H1 (cell line): Measurements from ENCODE around the gene BMPR1A. TPM values are rescaled to one million over a fixed set of nuclear protein-coding genes. Genes with fewer than 3 reads are reported as not detected.

Experiments
- CTCF ChIA-PET: fragments of 300-600 bp; sonication (Branson Sonifier 250); formaldehyde crosslinking; loops from one replicate; lab custom pipeline; 2021; ENCODE audit not compliant: partially characterized antibody; lab: Charles Lee
- POLR2A ChIA-PET: fragments of 300-600 bp; sonication (Branson Sonifier 250); formaldehyde crosslinking; loops from one replicate; lab custom pipeline; 2021; ENCODE audit warnings: inconsistent platforms; ENCODE audit not compliant: partially characterized antibody; lab: Charles Lee
- DNase-seq, 2 experiments: peaks; one replicate each; pipeline versions ENCODE4 v3.0.0 to v3.0.0-alpha.2; 2010 to 2022; ENCODE audit warnings: low spot score in 2 of 2, low read depth in 1 of 2, mixed read lengths in 1 of 2
- FAIRE-seq: peaks from 2 replicates; lab custom pipeline; 2011; peaks lifted over from hg19 to GRCh38; lab: Jason Lieb, UNC
- H2AFZ ChIP-seq: 2 replicates; pipeline ENCODE4 v1.8.1; 2012; ENCODE audit warnings: low read length, inconsistent platforms
- H2AK5ac ChIP-seq: 2 replicates; pipeline ENCODE4 v1.6.1; 2013; ENCODE audit warnings: low read depth, low read length
- H2BK120ac ChIP-seq: replicated peaks from 2 replicates; pipeline ENCODE3; 2013; ENCODE audit warnings: low read depth, low read length, inconsistent platforms
- H2BK12ac ChIP-seq: 2 replicates; pipeline ENCODE4 v1.6.1; 2013; ENCODE audit warnings: low read depth, low read length
- H2BK15ac ChIP-seq: 2 replicates; pipeline ENCODE4 v1.6.1; 2013; ENCODE audit warnings: low read length
- H2BK20ac ChIP-seq: 2 replicates; pipeline ENCODE4 v1.6.1; 2013; ENCODE audit warnings: low read length
- H2BK5ac ChIP-seq: 2 replicates; pipeline ENCODE4 v1.6.1; 2013; ENCODE audit warnings: low read depth, low read length
- H3K14ac ChIP-seq: 2 replicates; pipeline ENCODE4 v1.6.1; 2013; ENCODE audit warnings: inconsistent platforms; ENCODE audit not compliant: insufficient read length
- H3K18ac ChIP-seq: 2 replicates; pipeline ENCODE4 v1.6.1; 2013; ENCODE audit warnings: low read length; ENCODE audit errors: extremely low read depth
- H3K23ac ChIP-seq: 2 replicates; pipeline ENCODE4 v1.6.1; 2013; ENCODE audit warnings: inconsistent platforms; ENCODE audit not compliant: insufficient read length
- H3K23me2 ChIP-seq: 2 replicates; pipeline ENCODE4 v1.6.1; 2013; ENCODE audit warnings: low read depth, low read length
- H3K27ac ChIP-seq: 2 replicates; pipeline ENCODE4 v1.6.1; 2011; ENCODE audit warnings: low read depth, low read length, inconsistent platforms
- H3K27me3 ChIP-seq, 4 experiments: replicated peaks in 1 of 4; 1 replicate in 1 of 4; 2 replicates in 3 of 4; pipeline versions ENCODE4 v1.6.1 to v1.8.1; 2011 to 2013; ENCODE audit warnings: low read length in 3 of 4, mild to moderate bottlenecking in 3 of 4, inconsistent platforms in 2 of 4, mixed read lengths in 2 of 4, moderate library complexity in 1 of 4; ENCODE audit not compliant: control insufficient read depth in 3 of 4, insufficient read depth in 3 of 4; ENCODE audit errors: extremely low read depth in 1 of 4
- H3K36me3 ChIP-seq, 4 experiments: 2 replicates each; pipeline versions ENCODE4 v1.6.1 to v1.8.1; 2011 to 2013; ENCODE audit warnings: mild to moderate bottlenecking in 4 of 4, low read length in 3 of 4, moderate library complexity in 2 of 4, control low read depth in 1 of 4, inconsistent platforms in 1 of 4; ENCODE audit not compliant: insufficient read depth in 4 of 4, control insufficient read depth in 2 of 4
- H3K4ac ChIP-seq: replicated peaks from 2 replicates; pipeline ENCODE3; 2013; ENCODE audit warnings: low read length, low read depth, mixed read lengths, inconsistent platforms; ENCODE audit not compliant: insufficient read length
- H3K4me1 ChIP-seq, 4 experiments: replicated peaks in 1 of 4; 1 replicate in 1 of 4; 2 replicates in 3 of 4; pipeline versions ENCODE4 v1.6.1 to v1.8.1; 2011 to 2013; ENCODE audit warnings: low read length in 3 of 4, inconsistent platforms in 2 of 4, mixed read lengths in 1 of 4; ENCODE audit not compliant: insufficient read depth in 4 of 4, control insufficient read depth in 3 of 4
- H3K4me2 ChIP-seq, 2 experiments: 2 replicates each; pipeline versions ENCODE4 v1.6.1 to v1.8.1; 2011 to 2013; ENCODE audit warnings: low read depth in 2 of 2, low read length in 2 of 2, control low read depth in 1 of 2, inconsistent platforms in 1 of 2, mild to moderate bottlenecking in 1 of 2; ENCODE audit not compliant: insufficient read depth in 1 of 2
- H3K4me3 ChIP-seq, 4 experiments: fragments of 200-600, 300-600 bp in 1 of 4; sonication (generic), shearing (Covaris generic), sonication (Bioruptor Twin) in 1 of 4; 2 replicates each; pipeline versions ENCODE4 v1.5.1 to v1.8.1; 2011 to 2016; ENCODE audit warnings: low read length in 4 of 4, low read depth in 3 of 4, control low read depth in 2 of 4, inconsistent platforms in 2 of 4, mild to moderate bottlenecking in 2 of 4, mixed read lengths in 1 of 4, moderate library complexity in 1 of 4; ENCODE audit not compliant: insufficient read depth in 2 of 4; ENCODE audit errors: extremely low read depth in 1 of 4
- H3K56ac ChIP-seq: replicated peaks from 2 replicates; pipeline ENCODE3; 2013; ENCODE audit warnings: low read depth, mild to moderate bottlenecking, mixed read lengths, low read length, inconsistent platforms; ENCODE audit not compliant: insufficient read length
- H3K79me1 ChIP-seq: 2 replicates; pipeline ENCODE4 v1.6.1; 2013; ENCODE audit warnings: low read depth, low read length, control low read depth
- H3K79me2 ChIP-seq, 2 experiments: 2 replicates each; pipeline versions ENCODE4 v1.6.1 to v1.8.1; 2012 to 2013; ENCODE audit warnings: low read length in 2 of 2, mild to moderate bottlenecking in 2 of 2, inconsistent platforms in 1 of 2; ENCODE audit not compliant: insufficient read depth in 2 of 2, control insufficient read depth in 1 of 2
- H3K9ac ChIP-seq, 4 experiments: replicated peaks in 1 of 4; 1 replicate in 1 of 4; 2 replicates in 3 of 4; pipeline versions ENCODE4 v1.6.1 to v1.8.1; 2011 to 2013; ENCODE audit warnings: low read depth in 3 of 4, low read length in 3 of 4, control low read depth in 2 of 4, mild to moderate bottlenecking in 2 of 4, moderate library complexity in 2 of 4, inconsistent platforms in 1 of 4; ENCODE audit errors: extremely low read depth in 1 of 4
- H3K9me3 ChIP-seq, 2 experiments: 2 replicates each; pipeline versions ENCODE4 v1.6.1 to v1.8.1; 2012 to 2013; ENCODE audit warnings: mild to moderate bottlenecking in 2 of 2, moderate library complexity in 2 of 2, control low read depth in 1 of 2, inconsistent platforms in 1 of 2, low read depth in 1 of 2, low read length in 1 of 2, mixed read lengths in 1 of 2; ENCODE audit not compliant: insufficient read depth in 2 of 2
- H4K20me1 ChIP-seq, 2 experiments: replicated peaks in 1 of 2; 2 replicates each; pipeline versions ENCODE3 to v1.8.1; 2011 to 2013; ENCODE audit warnings: inconsistent platforms in 2 of 2, low read length in 2 of 2, mild to moderate bottlenecking in 1 of 2; ENCODE audit not compliant: insufficient read depth in 2 of 2, control insufficient read depth in 1 of 2
- H4K5ac ChIP-seq: 2 replicates; pipeline ENCODE4 v1.6.1; 2013; ENCODE audit warnings: low read length, low read depth, mixed read lengths, inconsistent platforms; ENCODE audit not compliant: insufficient read length
- H4K8ac ChIP-seq: 2 replicates; pipeline ENCODE4 v1.8.0; 2013; ENCODE audit warnings: mild to moderate bottlenecking, moderate library complexity, low read length, inconsistent platforms; ENCODE audit not compliant: insufficient read depth; ENCODE audit errors: extremely low read depth
- H4K91ac ChIP-seq: replicated peaks from 2 replicates; pipeline ENCODE3; 2013; ENCODE audit warnings: low read length, mixed read lengths, inconsistent platforms; ENCODE audit not compliant: insufficient read length
- CHD2 ChIP-seq: IDR thresholded peaks from 2 replicates; pipeline ENCODE4 v1.6.1; 2012; ENCODE audit warnings: low read length, improper control_type of control experiment
- GTF2F1 ChIP-seq: IDR thresholded peaks from 2 replicates; pipeline ENCODE4 v1.6.1; 2012; ENCODE audit warnings: low read depth, low read length, improper control_type of control experiment, borderline replicate concordance
- USF2 ChIP-seq: IDR thresholded peaks from 2 replicates; pipeline ENCODE4 v1.6.1; 2011; ENCODE audit warnings: low read length, improper control_type of control experiment
- WGBS, 2 experiments: shearing (Covaris generic) in 1 of 2; methylation state at CpG; one replicate each; pipeline versions ENCODE4 v1.1.6 to v1.1.7; 2013 to 2015; ENCODE audit warnings: low lambda C conversion rate in 2 of 2, mixed read lengths in 2 of 2, inconsistent platforms in 1 of 2, low coverage in 1 of 2, missing lambda C conversion rate in 1 of 2; ENCODE audit not compliant: insufficient replicate concordance in 2 of 2, insufficient coverage in 1 of 2, insufficient read length in 1 of 2; ENCODE audit errors: extremely low coverage in 1 of 2, missing lambda C conversion rate in 1 of 2; 5-methylcytosine and 5-hydroxymethylcytosine counted together
- polyA plus RNA-seq, 7 experiments: library from polyadenylated mRNA; depleted of rRNA in 3 of 7; stranded (reverse) in 5 of 7; unstranded in 2 of 7; fragments of >200 nt in 5 of 7; fragments of 200-250 nt in 2 of 7; gene quantifications; 1 replicate in 5 of 7; 2 replicates in 1 of 7; 4 replicates in 1 of 7; pipeline versions ENCODE4 v1.2.1 to v1.2.3, GENCODE V29; 2011 to 2013; ENCODE audit warnings: missing spikeins in 2 of 7, mixed read lengths in 2 of 7
- total RNA-seq: library from RNA; stranded (reverse); fragmentation: NEBNext Ultra II Directional; extraction: Animal tissue kit (Norgen Biotek cat#: 25700); gene quantifications from 2 replicates; pipeline ENCODE4 v1.2.1, GENCODE V29; 2021

Gene BMPR1A
- total and polyA plus RNA-seq, 2 of the 8 experiments (the other 6 are each of a cell fraction or from before 2014, with no cell fraction given) = 34.4 to 129 TPM

- Histone ChIP-seq H3K23me2 (no peaks in the 10 kb centered on the region), H4K8ac (no peak overlapping the region), H2BK5ac (no peak overlapping the region; the same call in 1 of the 2 replicates), H3K23ac (no peak overlapping the region), H2BK12ac (no peak overlapping the region), H2AK5ac (no peak overlapping the region), H3K4ac (no peak overlapping the region), H3K27ac (no peak overlapping the region), H2BK20ac (no peak overlapping the region), H3K79me1 (peaks cover 15% of the 10 kb centered on the region), H3K36me3 (no peaks in the 10 kb centered on the region), H3K79me2 (peaks cover 38 to 99% of the 10 kb centered on the region in 2 experiments; a peak in 3 of 4 replicates), H4K20me1 (peaks cover 21 to 23% of the 10 kb centered on the region in 2 experiments), H2BK15ac (no peak overlapping the region), H3K9me3 (no peaks in the 10 kb centered on the region), H4K5ac (no peak overlapping the region), H3K4me1 (peaks cover 2 to 20% (median 18%) of the 10 kb centered on the region in 4 experiments), H3K14ac (no peak overlapping the region), H3K4me3 (no peak overlapping the region), H3K4me2 (peak overlapping the region in 1 of 2 experiments; percentile 58; a peak in 2 of 4 replicates), H3K56ac (no peak overlapping the region), H3K27me3 (no peaks in the 10 kb centered on the region), H2AFZ (no peak overlapping the region), H3K9ac (no peak overlapping the region), H2BK120ac (no peak overlapping the region), H3K18ac (no peak overlapping the region), H4K91ac (no peak overlapping the region)
- TF ChIP-seq USF2 (0 out of 2 replicates have a peak, but pooled peaks have one; percentile 28), GTF2F1 (no peak), CHD2 (no peak)
- FAIRE-seq = no peak
- CTCF ChIA-PET = no interaction called here
- 73% methylated on average over 4 of the region's 4 CpGs; no CpG with 5 or more reads in 1 of the 2 experiments for WGBS, 2 experiments
- DNase-seq = no peak
- POLR2A ChIA-PET = interaction anchor here (1.2 kb wide), 1 partner anchor 10 kb away, joined by 3 read pairs; no protein-coding TSS in a partner anchor
Measured at GRCh38 chr10:86824151-86824550, 67.7 kb downstream of the BMPR1A start.
